ENCODE measurements around the gene DCAF6.
A peak's percentile ranks its signal among the peaks of the same experiment; 100 is the strongest.

Gene DCAF6

DNA sequence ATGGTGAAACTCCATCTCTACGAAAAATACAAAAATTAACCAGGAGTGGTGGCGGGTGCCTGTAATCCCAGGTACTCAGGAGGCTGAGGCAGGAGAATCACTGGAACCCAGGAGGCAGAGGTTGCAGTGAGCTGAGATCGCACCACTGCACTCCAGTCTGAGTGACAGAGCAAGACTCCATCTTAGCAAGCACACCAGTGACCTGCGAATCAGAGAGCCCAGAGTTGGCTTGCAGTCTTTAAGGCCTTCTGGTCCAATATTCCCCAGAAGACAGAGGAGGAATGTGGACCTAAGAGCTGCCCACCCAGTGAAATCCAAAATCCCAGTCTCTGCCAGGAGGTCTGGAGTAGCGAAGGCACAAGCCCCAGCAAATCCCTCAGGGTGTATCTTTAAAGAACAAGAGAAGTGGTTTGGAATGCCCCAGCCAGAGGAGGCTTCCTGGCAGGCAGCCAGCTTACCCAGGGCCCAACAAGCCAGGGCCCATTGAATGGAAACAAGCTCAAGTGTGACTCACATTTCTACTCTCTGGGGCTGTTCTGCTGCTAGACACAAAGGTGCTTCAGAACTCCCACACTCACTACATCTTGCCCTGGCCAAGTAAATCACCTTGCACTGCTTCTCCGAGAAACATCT is 176.3 kb downstream of the DCAF6 start:
- no peak overlapping the region for H3K9ac ChIP-seq (ENCODE audit: low read length)
- H3K36me3 ChIP-seq (ENCODE audit: control insufficient read depth in 1 of 2, insufficient read depth in 2 of 2, low read length in 2 of 2) = no peaks in the 10 kb centered on the region
- H2AK5ac ChIP-seq (ENCODE audit: low read length) = no peak overlapping the region
- H4K12ac ChIP-seq (ENCODE audit: low read depth, low read length) = no peak overlapping the region
- H4K91ac ChIP-seq (ENCODE audit: low read depth, low read length) = no peak overlapping the region
- H3K18ac ChIP-seq (ENCODE audit: low read length) = no peak overlapping the region
- DNase-seq = peak in 1 of 2 donors; percentile 3
- no peak overlapping the region for H2AFZ ChIP-seq (ENCODE audit: insufficient read depth, low read length, poor library complexity)
- H2BK120ac ChIP-seq (ENCODE audit: insufficient read depth, low read length, poor library complexity) = no peak overlapping the region
- H3K4ac ChIP-seq (ENCODE audit: low read depth, low read length) = no peak overlapping the region
- WGBS (ENCODE audit: extremely low coverage, insufficient coverage, insufficient read length) = no CpG with 5 or more reads among the region's 6 CpGs
- no peaks in the 10 kb centered on the region for H3K79me1 ChIP-seq (ENCODE audit: low read length)
- H3K79me2 ChIP-seq (ENCODE audit: control insufficient read depth, insufficient read depth, low read length, poor library complexity) = no peaks in the 10 kb centered on the region
- no peak overlapping the region for H4K8ac ChIP-seq (ENCODE audit: low read depth, low read length)
- no peak overlapping the region for H3K27ac ChIP-seq (ENCODE audit: low read depth, low read length)
- H3K9me3 ChIP-seq (ENCODE audit: insufficient read depth, low read depth, low read length) = no peaks in the 10 kb centered on the region
- H3K27me3 ChIP-seq (ENCODE audit: insufficient read depth, low read length) = no peaks in the 10 kb centered on the region
- H3K4me1 ChIP-seq (ENCODE audit: control insufficient read depth in 1 of 2, insufficient read depth in 2 of 2, low read length in 2 of 2) = peaks cover 3 to 4% of the 10 kb centered on the region in 2 experiments
- no peak overlapping the region for H3K23ac ChIP-seq (ENCODE audit: low read length)
- H3K4me3 ChIP-seq (ENCODE audit: low read depth, low read length) = no peak overlapping the region
- H3K4me2 ChIP-seq (ENCODE audit: low read length) = no peak overlapping the region
- no peak overlapping the region for H2BK5ac ChIP-seq (ENCODE audit: low read depth, low read length, poor library complexity)
- H2BK12ac ChIP-seq (ENCODE audit: low read length) = no peak overlapping the region
- no peak overlapping the region for H3K14ac ChIP-seq (ENCODE audit: low read length)

DNA sequence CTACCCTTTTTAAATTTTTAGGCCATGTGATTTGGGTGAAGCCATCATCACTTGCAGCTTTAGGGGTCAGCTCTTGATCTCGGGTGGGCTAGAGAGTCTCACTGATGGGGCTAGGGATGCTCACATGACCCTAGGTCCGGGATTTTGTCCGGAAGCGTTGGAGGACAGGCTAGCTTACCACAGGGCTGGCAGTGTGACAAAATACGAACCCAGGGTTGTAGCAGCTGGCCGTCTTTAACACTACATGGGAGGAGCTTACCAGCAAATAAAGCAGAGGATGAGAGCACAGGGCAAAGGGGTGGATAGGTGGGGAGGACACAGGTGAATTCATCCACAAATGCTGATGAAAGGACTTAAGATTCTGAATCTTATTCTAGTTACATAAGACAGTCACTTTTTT is 178.4 kb downstream of the DCAF6 start:
- H3K18ac ChIP-seq (ENCODE audit: low read length) = no peak overlapping the region
- no peaks in the 10 kb centered on the region for H3K79me1 ChIP-seq (ENCODE audit: low read length)
- no CpG with 5 or more reads among the region's 6 CpGs for WGBS (ENCODE audit: extremely low coverage, insufficient coverage, insufficient read length)
- no peak overlapping the region for H4K12ac ChIP-seq (ENCODE audit: low read depth, low read length)
- no peak overlapping the region for H2BK5ac ChIP-seq (ENCODE audit: low read depth, low read length, poor library complexity)
- H3K4me1 ChIP-seq (ENCODE audit: control insufficient read depth in 1 of 2, insufficient read depth in 2 of 2, low read length in 2 of 2) = peaks cover 3 to 4% of the 10 kb centered on the region in 2 experiments
- H3K9ac ChIP-seq (ENCODE audit: low read length) = no peak overlapping the region
- H3K79me2 ChIP-seq (ENCODE audit: control insufficient read depth, insufficient read depth, low read length, poor library complexity) = no peaks in the 10 kb centered on the region
- no peak overlapping the region for H2AFZ ChIP-seq (ENCODE audit: insufficient read depth, low read length, poor library complexity)
- no peak overlapping the region for H3K14ac ChIP-seq (ENCODE audit: low read length)
- no peaks in the 10 kb centered on the region for H3K27me3 ChIP-seq (ENCODE audit: insufficient read depth, low read length)
- H3K9me3 ChIP-seq (ENCODE audit: insufficient read depth, low read depth, low read length) = peaks cover 3% of the 10 kb centered on the region
- H4K8ac ChIP-seq (ENCODE audit: low read depth, low read length) = no peak overlapping the region
- no peak overlapping the region for H3K23ac ChIP-seq (ENCODE audit: low read length)
- no peak overlapping the region for H2BK120ac ChIP-seq (ENCODE audit: insufficient read depth, low read length, poor library complexity)
- H4K91ac ChIP-seq (ENCODE audit: low read depth, low read length) = no peak overlapping the region
- no peak overlapping the region for H3K4me2 ChIP-seq (ENCODE audit: low read length)
- H3K4ac ChIP-seq (ENCODE audit: low read depth, low read length) = no peak overlapping the region
- DNase-seq = no peak
- no peak overlapping the region for H2AK5ac ChIP-seq (ENCODE audit: low read length)
- H3K36me3 ChIP-seq (ENCODE audit: control insufficient read depth in 1 of 2, insufficient read depth in 2 of 2, low read length in 2 of 2) = no peaks in the 10 kb centered on the region
- no peak overlapping the region for H3K27ac ChIP-seq (ENCODE audit: low read depth, low read length)
- H3K4me3 ChIP-seq (ENCODE audit: low read depth, low read length) = no peak overlapping the region
- no peak overlapping the region for H2BK12ac ChIP-seq (ENCODE audit: low read length)

DNA sequence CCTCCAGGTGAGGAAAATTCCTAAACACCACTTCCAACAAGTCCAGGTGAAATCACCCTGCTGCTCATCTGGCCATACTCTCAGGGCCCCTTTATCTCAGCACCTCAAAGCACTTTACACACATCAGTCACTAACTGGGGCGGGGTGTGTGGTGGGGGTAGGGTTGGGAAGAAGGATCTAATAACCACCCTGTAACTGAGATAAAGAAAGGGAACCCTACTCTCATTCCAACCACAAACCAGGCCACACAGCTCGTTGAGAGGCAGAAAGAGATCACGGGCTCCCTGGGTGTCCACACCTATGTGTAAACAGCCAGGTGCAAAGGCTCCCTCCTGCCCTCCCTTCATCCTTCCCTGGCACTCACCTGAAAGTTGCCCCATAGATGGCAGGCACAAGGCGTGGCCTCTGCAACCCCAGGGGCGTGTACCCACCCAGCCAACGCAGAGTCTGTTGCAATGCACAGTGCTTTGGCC is 179.9 kb downstream of the DCAF6 start:
- no peak overlapping the region for H4K12ac ChIP-seq (ENCODE audit: low read depth, low read length)
- no peak overlapping the region for H4K91ac ChIP-seq (ENCODE audit: low read depth, low read length)
- peaks cover 4% of the 10 kb centered on the region for H3K9me3 ChIP-seq (ENCODE audit: insufficient read depth, low read depth, low read length)
- H3K79me2 ChIP-seq (ENCODE audit: control insufficient read depth, insufficient read depth, low read length, poor library complexity) = no peaks in the 10 kb centered on the region
- no peak for DNase-seq
- H3K4me3 ChIP-seq (ENCODE audit: low read depth, low read length) = no peak overlapping the region
- H3K36me3 ChIP-seq (ENCODE audit: control insufficient read depth in 1 of 2, insufficient read depth in 2 of 2, low read length in 2 of 2) = no peaks in the 10 kb centered on the region
- H2BK5ac ChIP-seq (ENCODE audit: low read depth, low read length, poor library complexity) = no peak overlapping the region
- H3K18ac ChIP-seq (ENCODE audit: low read length) = no peak overlapping the region
- no peak overlapping the region for H3K9ac ChIP-seq (ENCODE audit: low read length)
- H3K4me1 ChIP-seq (ENCODE audit: control insufficient read depth in 1 of 2, insufficient read depth in 2 of 2, low read length in 2 of 2) = peaks cover under 1 to 3% of the 10 kb centered on the region in 2 experiments
- no peaks in the 10 kb centered on the region for H3K27me3 ChIP-seq (ENCODE audit: insufficient read depth, low read length)
- H4K8ac ChIP-seq (ENCODE audit: low read depth, low read length) = no peak overlapping the region
- H2AK5ac ChIP-seq (ENCODE audit: low read length) = no peak overlapping the region
- no peak overlapping the region for H2BK120ac ChIP-seq (ENCODE audit: insufficient read depth, low read length, poor library complexity)
- no peak overlapping the region for H2BK12ac ChIP-seq (ENCODE audit: low read length)
- H3K27ac ChIP-seq (ENCODE audit: low read depth, low read length) = no peak overlapping the region
- no peak overlapping the region for H3K4ac ChIP-seq (ENCODE audit: low read depth, low read length)
- no peaks in the 10 kb centered on the region for H3K79me1 ChIP-seq (ENCODE audit: low read length)
- WGBS (ENCODE audit: extremely low coverage, insufficient coverage, insufficient read length) = no CpG with 5 or more reads among the region's 6 CpGs
- H3K14ac ChIP-seq (ENCODE audit: low read length) = no peak overlapping the region
- no peak overlapping the region for H3K4me2 ChIP-seq (ENCODE audit: low read length)
- no peak overlapping the region for H3K23ac ChIP-seq (ENCODE audit: low read length)
- H2AFZ ChIP-seq (ENCODE audit: insufficient read depth, low read length, poor library complexity) = no peak overlapping the region

DNA sequence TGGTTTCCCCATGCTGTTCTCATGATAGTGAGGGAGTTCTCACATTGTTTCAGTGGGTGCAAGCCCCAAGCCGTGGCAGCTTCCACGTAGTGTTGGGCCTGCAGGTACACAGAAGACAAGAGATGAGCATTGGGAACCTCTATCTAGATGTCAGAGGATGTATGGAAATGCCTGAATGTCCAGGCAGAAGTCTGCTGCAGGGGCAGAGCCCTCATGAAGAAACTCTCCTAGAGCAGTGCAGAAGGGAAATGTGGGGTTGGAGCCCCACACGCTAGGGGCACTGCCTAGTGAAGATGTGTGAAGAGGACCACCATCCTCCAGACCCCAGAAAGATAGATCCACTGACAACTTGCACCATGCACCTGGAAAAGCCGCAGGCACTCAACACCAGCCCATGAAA is 183.3 kb downstream of the DCAF6 start:
- no peak overlapping the region for H2BK5ac ChIP-seq (ENCODE audit: low read depth, low read length, poor library complexity)
- H3K79me1 ChIP-seq (ENCODE audit: low read length) = no peaks in the 10 kb centered on the region
- no peaks in the 10 kb centered on the region for H3K79me2 ChIP-seq (ENCODE audit: control insufficient read depth, insufficient read depth, low read length, poor library complexity)
- no peak overlapping the region for H3K18ac ChIP-seq (ENCODE audit: low read length)
- H2BK12ac ChIP-seq (ENCODE audit: low read length) = no peak overlapping the region
- H3K9ac ChIP-seq (ENCODE audit: low read length) = no peak overlapping the region
- WGBS (ENCODE audit: extremely low coverage, insufficient coverage, insufficient read length) = no CpG with 5 or more reads among the region's 4 CpGs
- H3K36me3 ChIP-seq (ENCODE audit: control insufficient read depth in 1 of 2, insufficient read depth in 2 of 2, low read length in 2 of 2) = no peaks in the 10 kb centered on the region
- no peak for DNase-seq
- no peak overlapping the region for H3K4ac ChIP-seq (ENCODE audit: low read depth, low read length)
- peaks cover 4% of the 10 kb centered on the region for H3K9me3 ChIP-seq (ENCODE audit: insufficient read depth, low read depth, low read length)
- H3K14ac ChIP-seq (ENCODE audit: low read length) = no peak overlapping the region
- H3K23ac ChIP-seq (ENCODE audit: low read length) = no peak overlapping the region
- no peak overlapping the region for H2AK5ac ChIP-seq (ENCODE audit: low read length)
- H4K8ac ChIP-seq (ENCODE audit: low read depth, low read length) = no peak overlapping the region
- H2AFZ ChIP-seq (ENCODE audit: insufficient read depth, low read length, poor library complexity) = no peak overlapping the region
- no peaks in the 10 kb centered on the region for H3K27me3 ChIP-seq (ENCODE audit: insufficient read depth, low read length)
- no peaks in the 10 kb centered on the region for H3K4me1 ChIP-seq (ENCODE audit: control insufficient read depth in 1 of 2, insufficient read depth in 2 of 2, low read length in 2 of 2)
- H3K27ac ChIP-seq (ENCODE audit: low read depth, low read length) = no peak overlapping the region
- no peak overlapping the region for H4K91ac ChIP-seq (ENCODE audit: low read depth, low read length)
- no peak overlapping the region for H3K4me2 ChIP-seq (ENCODE audit: low read length)
- no peak overlapping the region for H2BK120ac ChIP-seq (ENCODE audit: insufficient read depth, low read length, poor library complexity)
- H4K12ac ChIP-seq (ENCODE audit: low read depth, low read length) = no peak overlapping the region
- no peak overlapping the region for H3K4me3 ChIP-seq (ENCODE audit: low read depth, low read length)

Measured in trophoblast cell (in vitro differentiated cells and primary cell).